HG03558 (cell line): ENCODE results near the gene HOXA3.

Source experiments
- ATAC-seq: cut with Tn5 transposase; IDR thresholded peaks from one replicate; pipeline ENCODE4 v1.9.1; 2021; ENCODE audit warnings: moderate number of reproducible peaks; ENCODE audit not compliant: unreplicated experiment; ENCODE audit errors: extremely low read depth

HOXA3 gene

GRCh38 chr7:27158436-27159265 lies 6.3 kb upstream of the HOXA3 start:
- no peak for ATAC-seq

- ATAC-seq: no peak
Measured at GRCh38 chr7:27157702-27158431, 5.5 kb upstream of the HOXA3 start.

DNA sequence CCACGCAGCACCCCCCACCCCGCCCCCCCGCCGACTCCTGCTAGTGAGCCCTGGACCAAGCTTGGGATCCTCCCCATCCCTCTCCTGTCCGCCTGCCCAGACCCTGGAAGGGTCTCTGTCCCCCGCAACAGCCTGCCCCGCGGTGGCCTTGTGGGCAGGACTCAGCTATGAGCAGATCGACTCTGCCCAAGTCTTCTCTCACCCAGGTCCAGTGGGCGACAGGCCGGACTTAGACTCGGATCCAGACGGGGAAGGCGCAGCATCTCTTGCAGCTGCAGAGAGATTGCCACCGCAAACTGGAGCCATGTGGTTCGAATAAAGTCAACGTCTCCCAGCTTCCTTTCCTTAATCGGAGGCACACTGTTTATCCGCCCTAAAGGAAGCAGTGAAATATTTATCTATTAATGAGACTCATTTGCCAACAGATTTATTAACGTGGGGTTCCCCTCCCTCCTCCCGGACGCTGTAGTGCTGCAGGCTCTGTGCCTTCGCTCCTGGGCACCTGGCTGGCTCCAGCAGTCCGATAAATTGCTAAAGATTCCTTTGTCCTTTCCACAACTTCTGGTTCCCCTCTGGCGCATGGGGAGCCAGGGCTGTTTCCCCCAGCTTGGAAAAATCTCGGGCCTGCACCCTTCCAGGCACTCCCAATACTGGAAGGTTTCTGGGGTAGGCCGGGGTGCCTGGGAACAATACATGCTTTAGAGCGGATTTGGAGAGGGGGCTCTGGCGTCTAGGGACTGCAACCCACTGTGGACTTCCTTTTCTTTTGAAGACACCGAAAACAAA lies 4.7 kb upstream of the HOXA3 start:
- no peak for ATAC-seq

- ATAC-seq: no peak
Measured at GRCh38 chr7:27156508-27156898, 4.1 kb upstream of the HOXA3 start, which contains the start of gene HOXA7. Gene HOXA7 (minus strand): TSS chr7:27156675. CDS start chr7:27156545, 130 bp downstream.

DNA sequence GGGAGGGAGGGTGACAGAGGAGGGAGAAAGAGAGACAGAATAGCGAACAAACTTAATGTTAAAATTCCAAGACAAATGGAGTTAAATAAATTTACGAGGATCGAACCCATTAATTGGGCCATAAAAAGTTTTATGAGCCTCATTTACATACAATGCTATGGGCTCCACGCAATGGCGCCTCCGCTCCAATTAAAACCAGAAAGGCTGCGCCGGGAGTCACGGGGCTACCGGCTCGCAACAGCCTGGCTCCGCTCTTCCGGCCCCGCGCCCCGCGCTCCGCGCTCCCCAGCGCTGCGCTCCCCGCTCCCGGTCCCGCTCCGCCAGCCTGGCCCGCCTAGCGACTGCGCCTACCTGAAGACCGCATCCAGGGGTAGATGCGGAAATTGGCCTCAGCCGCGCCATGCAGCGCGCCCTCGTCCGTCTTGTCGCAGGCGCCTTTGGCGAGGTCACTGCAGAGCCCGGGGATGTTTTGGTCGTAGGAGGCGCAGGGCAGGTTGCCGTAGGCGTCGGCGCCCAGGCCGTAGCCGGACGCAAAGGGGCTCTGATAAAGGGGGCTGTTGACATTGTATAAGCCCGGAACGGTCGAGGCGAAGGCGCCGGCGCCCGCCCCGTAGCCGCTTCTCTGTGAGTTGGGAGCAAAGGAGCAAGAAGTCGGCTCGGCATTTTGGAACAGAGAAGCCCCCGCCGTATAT lies 3.6 kb upstream of the HOXA3 start:
- no peak for ATAC-seq

DNA sequence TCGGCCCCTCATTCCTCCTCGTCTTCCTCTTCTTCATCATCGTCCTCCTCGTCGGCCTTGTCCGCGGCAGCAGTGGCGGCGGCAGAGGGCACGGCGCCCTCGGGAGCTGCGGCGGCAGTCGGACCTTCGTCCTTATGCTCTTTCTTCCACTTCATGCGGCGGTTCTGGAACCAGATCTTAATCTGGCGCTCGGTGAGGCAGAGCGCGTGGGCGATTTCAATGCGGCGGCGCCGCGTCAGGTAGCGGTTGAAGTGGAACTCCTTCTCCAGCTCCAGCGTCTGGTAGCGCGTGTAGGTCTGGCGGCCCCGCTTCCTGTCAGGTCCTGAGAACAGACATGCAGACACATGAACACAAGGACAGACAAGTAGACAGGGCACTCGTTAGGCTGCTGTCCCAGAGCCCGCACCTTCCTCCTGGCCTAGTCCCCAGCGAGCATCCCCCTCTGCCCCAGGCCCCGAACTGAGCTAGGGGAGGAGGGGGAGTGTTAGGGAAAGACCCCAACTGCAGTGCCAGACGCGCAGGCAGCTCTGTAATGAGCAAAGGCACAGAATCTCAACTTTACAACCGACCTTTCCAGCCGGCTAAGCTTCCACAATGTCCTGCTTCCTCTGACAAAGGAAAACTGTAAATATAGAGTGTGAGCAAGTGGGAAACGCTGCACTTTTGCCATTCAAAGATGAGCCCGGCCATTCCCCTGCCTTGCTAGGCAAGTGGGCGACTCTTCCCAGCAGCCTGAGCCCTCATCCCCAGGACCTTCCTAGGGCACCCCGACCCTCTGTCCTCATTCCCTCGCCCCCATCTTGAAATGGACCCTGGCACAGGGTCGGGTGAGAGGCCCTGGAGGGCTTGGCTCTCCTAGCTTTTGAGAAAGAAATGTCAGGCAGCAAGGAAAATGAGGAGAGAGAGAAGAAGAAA lies 2.8 kb upstream of the HOXA3 start:
- ATAC-seq: no peak

DNA sequence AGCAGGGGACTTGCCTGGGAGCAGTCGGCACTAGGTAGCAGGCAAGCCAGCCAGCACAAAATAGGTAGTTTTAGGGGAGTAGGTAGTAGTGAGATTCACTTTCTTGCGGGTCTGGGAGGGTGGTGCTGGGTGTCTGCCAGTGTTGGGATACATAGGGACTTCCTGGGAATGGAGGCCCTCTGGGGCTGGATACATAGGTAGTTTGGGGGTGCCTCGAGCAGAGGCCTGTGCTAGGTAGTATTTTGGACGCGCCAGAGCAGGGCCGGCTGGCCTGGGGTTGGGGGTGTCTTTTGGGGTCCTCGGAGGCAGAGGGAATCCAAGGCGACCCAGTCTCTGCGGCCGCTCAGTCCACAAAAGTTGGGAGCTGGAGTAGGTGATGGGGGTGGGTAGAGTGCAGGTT lies 2.0 kb upstream of the HOXA3 start:
- ATAC-seq: no peak

DNA sequence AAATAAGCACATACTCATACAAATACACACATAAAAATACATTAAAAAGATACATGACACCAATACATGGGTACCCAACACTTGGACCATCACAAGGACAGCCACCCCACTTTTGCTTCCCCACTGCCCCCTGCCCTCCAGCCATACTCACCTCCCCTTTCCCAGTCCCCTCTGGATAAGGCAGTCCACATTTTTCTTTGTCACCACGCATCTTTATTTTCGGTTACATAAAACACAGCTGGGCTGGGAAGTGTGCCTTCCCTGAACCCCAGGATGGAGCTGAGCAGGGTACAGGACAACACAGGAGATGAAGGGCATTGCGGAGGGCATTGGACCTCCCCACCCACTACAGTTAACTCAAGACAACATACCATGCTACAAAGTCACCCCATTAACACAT lies 1.1 kb upstream of the HOXA3 start:
- ATAC-seq: no peak

GRCh38 chr7:27152816-27153442 lies 546 bp upstream of the HOXA3 start:
- ATAC-seq: no peak

- no peak for ATAC-seq
Measured at GRCh38 chr7:27151341-27151930, 947 bp downstream of the HOXA3 start.

DNA sequence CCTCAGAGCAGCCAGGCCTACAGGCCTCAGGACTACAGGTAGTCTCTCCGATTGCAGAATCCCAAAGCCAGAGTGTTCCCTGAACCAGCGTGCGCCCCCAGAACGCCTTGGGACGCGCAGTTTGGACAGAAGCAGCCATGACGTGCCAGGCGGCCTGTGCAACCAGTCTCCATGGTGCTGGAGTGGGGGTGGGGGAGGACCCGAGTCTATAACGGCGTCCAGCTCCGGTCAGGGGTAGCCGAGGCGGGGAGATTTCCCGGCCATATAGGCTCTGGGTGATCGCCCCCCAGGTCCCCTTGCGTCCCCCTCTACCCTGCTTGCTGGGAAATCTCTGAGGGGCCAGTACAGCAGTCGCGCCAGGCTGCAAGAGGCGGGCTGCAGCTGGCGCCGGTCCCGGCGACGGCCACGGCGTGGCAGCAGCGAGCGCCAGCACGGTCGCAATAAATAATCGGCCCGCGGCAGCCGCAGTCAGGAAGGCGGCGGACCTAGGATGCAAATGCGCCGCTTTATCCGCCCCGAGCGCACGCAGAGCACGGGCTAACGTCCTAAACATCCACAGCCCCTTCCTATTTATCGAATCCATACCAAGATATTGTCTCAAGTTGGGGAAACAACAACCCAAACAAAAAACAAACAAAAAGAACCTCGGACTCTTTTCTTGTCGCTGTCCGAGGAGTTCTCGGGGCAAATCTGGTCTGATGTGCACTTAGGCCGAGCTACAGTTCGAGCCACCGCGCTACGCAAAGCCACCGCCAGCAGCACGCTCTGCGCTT lies 1.6 kb downstream of the HOXA3 start:
- no peak for ATAC-seq

GRCh38 chr7:27149842-27150567 lies 2.4 kb downstream of the HOXA3 start:
- ATAC-seq: no peak

DNA sequence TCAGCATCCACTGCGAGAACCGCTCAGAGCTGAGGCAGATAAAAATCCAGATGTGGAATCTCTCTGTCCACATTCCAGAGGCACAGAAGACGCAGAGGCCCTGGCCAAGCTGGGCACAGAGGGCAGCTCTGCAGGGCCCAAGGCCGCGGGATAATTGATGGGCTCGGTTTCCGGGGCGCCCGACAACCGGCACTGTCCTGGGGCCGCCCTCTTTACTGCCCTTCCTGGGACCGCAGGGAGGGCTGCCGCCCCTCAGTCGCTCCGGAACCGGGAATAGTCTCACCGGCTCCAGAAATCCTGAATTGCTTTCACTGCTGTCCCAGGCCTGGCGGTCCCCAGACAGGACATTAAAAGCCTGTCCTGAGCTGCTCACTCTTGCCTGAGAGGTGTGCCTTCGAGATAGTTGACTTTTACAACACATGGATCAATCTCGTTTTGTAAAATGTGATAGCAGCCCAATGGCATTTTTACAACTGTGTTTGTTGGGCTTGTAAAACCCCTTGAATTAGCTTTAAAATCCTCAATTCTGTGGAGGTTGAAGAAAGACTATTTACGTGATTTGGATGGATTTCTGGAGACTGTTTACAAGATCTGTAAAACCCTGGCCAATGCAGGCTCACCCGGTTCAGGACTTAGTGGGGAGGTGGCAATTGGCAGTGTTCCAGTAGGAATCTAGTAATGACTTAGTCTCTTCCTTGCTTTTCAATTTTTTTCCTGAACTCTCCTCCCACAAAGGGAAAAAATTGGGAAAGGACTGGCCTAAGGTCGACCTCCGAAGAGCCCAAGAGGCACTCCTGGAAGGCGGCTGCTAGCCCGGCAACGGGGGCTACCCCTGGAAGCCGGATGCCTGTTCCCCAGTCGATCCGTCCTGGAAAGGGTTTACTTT lies 3.4 kb downstream of the HOXA3 start:
- no peak for ATAC-seq

DNA sequence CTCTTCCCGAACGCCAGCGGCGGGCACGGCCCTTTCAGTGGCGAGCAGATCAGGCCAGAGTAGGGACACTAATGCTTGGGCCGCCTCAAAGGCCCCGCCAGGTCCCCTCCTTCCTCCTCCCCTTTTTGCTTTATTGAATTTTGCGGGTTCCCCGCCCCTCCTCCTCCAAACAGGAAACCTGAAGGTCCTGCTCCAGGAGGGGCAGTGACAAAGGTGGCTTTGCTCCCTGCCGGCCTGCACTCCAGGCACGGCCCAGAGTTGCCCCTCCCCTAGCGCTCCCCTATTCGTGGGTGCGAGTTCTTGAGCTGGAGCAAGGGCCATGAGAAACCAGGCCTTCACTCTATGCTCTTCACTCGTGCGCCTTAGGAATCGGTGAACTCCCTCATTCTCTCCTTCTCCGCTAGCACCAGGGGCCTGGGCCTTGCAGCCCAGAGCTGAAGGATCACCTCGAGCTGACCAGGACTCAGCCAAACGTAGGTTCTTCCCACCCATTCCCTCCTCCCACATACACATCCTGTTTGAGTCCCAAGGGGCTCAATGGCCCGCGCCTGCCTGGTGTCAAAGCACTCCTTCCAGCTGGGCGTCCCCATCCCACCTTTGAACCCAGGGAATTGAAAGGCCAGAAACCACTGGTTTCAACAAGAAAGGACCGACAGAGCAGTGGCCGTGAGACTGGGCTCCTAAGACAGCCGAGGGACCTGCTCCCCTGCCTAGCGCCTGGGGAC lies 4.2 kb downstream of the HOXA3 start:
- ATAC-seq: no peak

DNA sequence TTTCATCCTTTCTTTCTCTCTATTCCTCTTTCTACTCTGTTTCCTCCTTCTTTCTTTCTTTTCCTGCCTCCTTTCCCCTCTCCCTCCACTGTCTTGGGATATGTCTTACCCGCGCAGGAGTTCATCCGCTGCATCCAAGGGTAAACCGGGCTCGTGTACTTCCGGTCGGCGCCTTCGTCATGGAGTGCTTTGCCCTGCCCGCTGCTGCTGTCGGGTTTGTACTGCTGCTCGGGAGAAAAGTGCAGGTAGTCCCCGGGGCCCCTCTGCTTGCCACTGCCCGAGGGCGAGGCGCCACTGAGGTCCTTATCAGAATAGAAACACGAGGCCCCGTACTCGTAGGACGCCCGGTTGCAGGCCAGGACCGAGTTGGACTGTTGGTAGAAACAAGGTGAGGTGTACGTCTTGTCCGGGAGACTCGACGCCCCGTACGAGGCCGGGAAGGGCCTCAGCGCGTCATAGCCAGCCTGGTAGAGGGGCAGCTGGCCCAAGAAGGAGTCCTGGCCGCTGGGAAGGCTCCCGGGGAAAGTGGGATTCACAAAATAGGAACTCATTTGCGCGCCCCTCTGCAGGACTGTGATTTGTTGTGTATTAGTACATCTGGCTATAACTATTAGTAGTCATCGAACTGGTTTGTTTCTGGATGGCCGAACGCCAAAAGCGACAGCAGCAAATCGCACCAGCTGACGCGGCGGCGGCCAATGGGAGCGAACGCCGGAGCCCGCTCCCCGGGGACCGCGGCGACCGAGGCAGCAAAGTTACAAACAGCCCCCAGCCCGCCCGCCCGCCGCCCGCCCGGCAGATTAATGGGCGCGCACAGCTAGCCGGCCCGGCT lies 5.0 kb downstream of the HOXA3 start, which contains the start of gene HOXA6:
TSS of gene HOXA6 (minus strand) at position 576 of the 832 bp plus-strand sequence. CDS start at position 551, 25 bp downstream.
- ATAC-seq: no peak
